Renal pelvis (tissue), 12 donors: ENCODE data around the gene MEIS3. TPM values are rescaled to one million over a fixed set of nuclear protein-coding genes. Genes with fewer than 3 reads are reported as not detected.

Experiments used
- DNase-seq: peaks from one replicate; pipeline ENCODE4 v3.0.0-alpha.2; 2013
- long read RNA-seq, 16 experiments: transcript quantifications; one replicate each; lab custom pipeline, GENCODE V29; 2026
- polyA plus RNA-seq, 3 donors: library from polyadenylated mRNA; unstranded; fragments of 120-200 nt; gene quantifications; one replicate each; pipeline ENCODE4 v1.2.1, GENCODE V29; 2013; ENCODE audit not compliant: insufficient read length in 3 of 3

Gene MEIS3
- 10 to 100 TPM; 16.6 to 24.1 (median 17.7) TPM for polyA plus RNA-seq
- long read RNA-seq, donor 1, partial matches to known transcripts, result 0 of 3 reads
- long read RNA-seq, donor 1, other reads (novel, unspliced or antisense), result 0 of 3 reads
- long read RNA-seq, donor 2, partial matches to known transcripts, result 0 of 4 reads
- long read RNA-seq, donor 2, other reads (novel, unspliced or antisense), result 0 of 4 reads
- long read RNA-seq, donor 3, partial matches to known transcripts, result 0 of 5 reads
- long read RNA-seq, donor 3, other reads (novel, unspliced or antisense), result 0 of 5 reads
- long read RNA-seq, donor 4, partial matches to known transcripts, result 0 of 1 reads
- long read RNA-seq, donor 4, other reads (novel, unspliced or antisense), result 0 of 1 reads
- long read RNA-seq, donor 5, result 0 reads
- long read RNA-seq, donor 6, partial matches to known transcripts, result 0 of 2 reads
- long read RNA-seq, donor 6, other reads (novel, unspliced or antisense), result 0 of 2 reads
- long read RNA-seq, donor 7, partial matches to known transcripts, result 0 of 8 reads
- long read RNA-seq, donor 7, other reads (novel, unspliced or antisense), result 0 of 8 reads
- long read RNA-seq, donor 8, partial matches to known transcripts, result 0 of 4 reads
- long read RNA-seq, donor 8, other reads (novel, unspliced or antisense), result 0 of 4 reads
- long read RNA-seq, donor 9, partial matches to known transcripts, result 0 of 4 reads
- long read RNA-seq, donor 9, other reads (novel, unspliced or antisense), result 0 of 4 reads
- long read RNA-seq, donor 10, partial matches to known transcripts, result 0 of 2 reads
- long read RNA-seq, donor 10, other reads (novel, unspliced or antisense), result 0 of 2 reads
- long read RNA-seq, donor 11, partial matches to known transcripts, result 0 of 3 reads
- long read RNA-seq, donor 11, other reads (novel, unspliced or antisense), result 0 of 3 reads
- long read RNA-seq, donor 12, partial matches to known transcripts, result 0 of 3 reads
- long read RNA-seq, donor 12, other reads (novel, unspliced or antisense), result 0 of 3 reads
- long read RNA-seq, donor 13, partial matches to known transcripts, result 9 of 11 reads
- long read RNA-seq, donor 13, other reads (novel, unspliced or antisense), result 0 of 11 reads
- long read RNA-seq, donor 14, result 0 reads
- long read RNA-seq, donor 15, partial matches to known transcripts, result 0 of 2 reads
- long read RNA-seq, donor 15, other reads (novel, unspliced or antisense), result 0 of 2 reads
- long read RNA-seq, donor 16, partial matches to known transcripts, result 0 of 4 reads
- long read RNA-seq, donor 16, other reads (novel, unspliced or antisense), result 0 of 4 reads

DNA sequence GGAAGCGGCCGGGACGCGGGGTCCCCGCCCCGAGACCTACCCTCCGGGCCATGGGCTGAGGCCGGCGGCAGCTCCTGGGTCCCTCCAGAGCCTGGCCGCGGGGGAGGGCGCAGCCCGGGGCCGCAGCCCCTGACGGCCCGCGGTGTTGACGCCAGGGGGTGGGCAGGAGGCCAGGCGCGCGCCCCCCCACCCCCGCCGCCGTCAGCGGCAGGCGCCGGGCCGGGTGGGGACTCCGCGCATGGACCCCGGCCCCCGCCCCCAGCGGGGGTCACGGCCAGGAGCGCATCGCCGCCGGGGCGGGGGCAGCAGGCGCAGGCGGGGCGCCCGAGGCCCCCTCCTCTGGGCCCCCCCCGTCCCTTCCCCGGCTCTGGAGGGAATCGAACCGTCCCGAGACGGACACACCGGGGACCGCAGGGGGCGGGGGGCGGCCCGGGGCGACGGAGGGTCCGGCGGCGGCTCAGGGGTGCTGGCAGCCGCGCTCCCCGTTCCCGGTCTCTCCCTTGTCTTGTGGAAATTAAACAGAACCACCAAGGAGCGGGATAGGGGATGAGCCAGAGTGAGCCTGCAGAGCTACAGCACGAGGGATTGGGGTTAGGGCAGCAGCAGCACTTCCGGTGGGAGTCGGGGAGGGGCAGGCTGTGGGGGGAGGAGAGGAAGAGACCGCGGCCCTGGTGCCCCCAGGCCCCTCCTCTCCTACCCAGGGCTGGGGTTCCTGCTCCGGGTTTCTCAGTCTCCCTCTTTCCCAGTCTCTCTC is at the start of gene MEIS3:
TSS of gene MEIS3 (minus strand) at position 498 of the 754 bp plus-strand sequence. CDS start at position 52, 446 bp downstream.
- DNase-seq, result no peak

DNA sequence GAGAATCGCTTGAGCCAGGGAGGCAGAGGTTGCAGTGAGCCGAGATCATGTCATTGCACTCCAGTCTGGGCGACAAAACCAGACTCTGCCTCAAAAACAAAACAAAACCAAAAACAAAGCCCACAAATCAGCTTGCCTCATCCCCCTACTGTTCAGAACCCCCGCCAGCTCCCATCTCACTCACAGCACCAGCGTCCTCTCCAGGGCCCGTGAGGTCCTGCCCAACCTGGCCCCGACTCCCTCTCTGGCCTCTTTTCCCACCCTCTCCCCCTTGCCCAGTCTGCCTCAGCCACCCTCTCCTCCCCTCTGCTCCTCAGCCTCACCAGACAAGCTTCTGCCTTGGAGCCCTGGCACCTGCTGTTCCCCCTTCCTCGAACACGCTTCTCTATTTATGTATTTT is 48.6 kb upstream of the MEIS3 start:
- DNase-seq, result no peak

DNA sequence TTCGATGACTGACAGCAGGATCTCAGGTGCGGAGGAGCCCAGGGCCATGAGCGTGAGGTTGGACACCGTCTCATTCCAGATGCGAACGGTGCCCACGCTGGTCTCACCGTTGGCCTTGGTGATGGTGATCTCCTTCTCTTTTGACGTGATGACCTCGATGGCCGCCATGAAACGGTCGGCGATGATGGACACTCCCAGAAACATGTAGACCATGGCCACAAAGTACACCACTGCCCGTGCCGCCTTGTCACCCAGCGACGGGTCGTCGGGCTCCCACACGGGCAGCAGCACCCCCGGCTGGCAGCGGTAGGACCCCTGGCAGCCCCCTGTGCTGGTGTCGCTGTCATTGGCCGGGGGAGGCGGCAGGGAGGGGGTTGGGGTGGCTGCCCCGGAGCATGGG is 46.6 kb upstream of the MEIS3 start:
- no peak for DNase-seq

DNA sequence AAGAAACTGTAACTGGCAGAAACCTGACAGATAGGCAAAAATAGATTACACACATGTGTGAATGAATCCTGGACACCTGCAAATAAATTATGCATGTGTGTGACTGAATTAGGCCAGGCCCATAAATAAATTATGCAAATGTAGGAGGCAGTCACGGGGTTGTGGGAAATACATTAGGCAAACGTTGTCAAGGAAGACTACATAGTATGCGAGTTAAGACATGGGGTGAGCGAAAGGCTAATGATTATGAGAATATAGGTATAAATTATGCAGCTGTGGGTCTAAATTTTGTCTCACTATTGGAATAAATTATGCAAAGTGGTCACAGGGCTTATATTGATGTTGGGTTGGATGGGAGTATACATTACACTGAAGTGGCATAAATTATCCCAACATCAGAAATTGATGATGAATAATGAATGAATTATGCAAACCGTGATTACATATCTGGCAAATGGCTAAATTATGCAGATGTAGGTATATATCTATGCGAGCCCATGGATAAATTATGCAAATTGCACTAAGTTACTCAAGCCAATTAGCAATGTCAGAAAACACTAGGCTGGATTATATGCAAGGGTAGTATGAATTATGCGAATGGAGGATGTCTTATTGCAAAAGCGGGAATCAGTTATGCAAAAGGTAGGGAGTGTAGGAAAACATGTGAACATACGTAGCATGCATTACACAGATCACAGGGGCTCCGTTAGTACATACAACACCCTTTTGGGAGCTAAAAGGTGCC is 45.5 kb upstream of the MEIS3 start:
- no peak for DNase-seq

DNA sequence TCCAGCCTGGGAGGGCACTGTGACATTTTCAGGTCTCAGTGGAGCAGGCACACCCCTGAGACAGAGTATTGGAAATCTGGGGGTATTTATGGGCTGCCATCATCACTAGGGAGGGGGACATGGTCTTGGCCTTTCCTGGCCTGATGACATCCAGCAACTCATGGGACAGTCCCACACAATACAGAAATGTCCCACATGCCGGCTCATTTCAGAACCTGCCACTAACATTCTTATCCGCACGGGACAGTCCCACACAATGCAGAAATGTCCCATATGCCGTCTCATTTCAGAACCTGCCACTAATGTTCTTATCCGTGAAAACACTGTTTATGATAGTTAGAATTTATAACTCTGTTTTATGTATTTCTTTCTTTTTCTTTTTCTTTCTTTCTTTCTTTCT is 42.5 kb upstream of the MEIS3 start:
- DNase-seq, result no peak

DNA sequence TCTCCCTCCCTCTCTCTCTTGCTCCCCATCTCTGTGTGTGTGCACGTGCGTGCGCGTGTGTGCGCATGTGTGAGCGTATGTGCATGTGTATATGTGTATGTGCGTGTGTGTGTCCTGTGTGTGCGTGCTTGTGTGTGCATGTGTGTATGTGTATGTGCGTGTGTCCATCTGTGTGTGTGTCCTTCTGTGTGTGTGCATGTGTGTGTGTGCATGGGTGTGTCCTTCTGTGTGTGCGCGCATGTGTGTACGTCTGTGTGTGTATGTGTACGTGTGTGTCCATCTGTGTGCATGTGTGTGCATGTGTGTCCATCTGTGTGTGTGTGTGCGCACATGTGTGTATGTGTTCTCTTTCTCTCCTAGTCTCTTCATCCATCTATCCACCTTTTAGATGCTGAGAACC is 40.1 kb upstream of the MEIS3 start:
- DNase-seq, result no peak

DNA sequence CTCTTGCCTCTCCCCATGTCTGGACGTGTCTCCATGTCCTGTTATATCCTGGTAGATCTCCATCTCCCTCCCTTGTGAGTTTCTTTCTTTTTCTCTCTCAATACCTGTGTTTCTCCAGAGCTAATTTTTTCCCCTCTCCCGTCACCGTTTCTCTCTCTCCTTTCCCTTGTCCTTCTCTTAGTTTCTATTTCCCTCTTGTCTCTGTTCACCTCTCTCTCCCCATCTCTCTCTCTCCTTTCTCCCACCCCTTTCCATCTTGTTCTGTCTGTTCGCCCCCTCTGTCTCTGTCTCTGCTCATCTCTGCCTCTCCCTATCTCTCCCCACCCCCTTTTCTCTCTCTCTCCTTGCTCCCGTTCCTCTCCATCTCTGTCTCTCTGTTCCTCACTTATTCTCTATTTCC is 39.3 kb upstream of the MEIS3 start:
- no peak for DNase-seq

DNA sequence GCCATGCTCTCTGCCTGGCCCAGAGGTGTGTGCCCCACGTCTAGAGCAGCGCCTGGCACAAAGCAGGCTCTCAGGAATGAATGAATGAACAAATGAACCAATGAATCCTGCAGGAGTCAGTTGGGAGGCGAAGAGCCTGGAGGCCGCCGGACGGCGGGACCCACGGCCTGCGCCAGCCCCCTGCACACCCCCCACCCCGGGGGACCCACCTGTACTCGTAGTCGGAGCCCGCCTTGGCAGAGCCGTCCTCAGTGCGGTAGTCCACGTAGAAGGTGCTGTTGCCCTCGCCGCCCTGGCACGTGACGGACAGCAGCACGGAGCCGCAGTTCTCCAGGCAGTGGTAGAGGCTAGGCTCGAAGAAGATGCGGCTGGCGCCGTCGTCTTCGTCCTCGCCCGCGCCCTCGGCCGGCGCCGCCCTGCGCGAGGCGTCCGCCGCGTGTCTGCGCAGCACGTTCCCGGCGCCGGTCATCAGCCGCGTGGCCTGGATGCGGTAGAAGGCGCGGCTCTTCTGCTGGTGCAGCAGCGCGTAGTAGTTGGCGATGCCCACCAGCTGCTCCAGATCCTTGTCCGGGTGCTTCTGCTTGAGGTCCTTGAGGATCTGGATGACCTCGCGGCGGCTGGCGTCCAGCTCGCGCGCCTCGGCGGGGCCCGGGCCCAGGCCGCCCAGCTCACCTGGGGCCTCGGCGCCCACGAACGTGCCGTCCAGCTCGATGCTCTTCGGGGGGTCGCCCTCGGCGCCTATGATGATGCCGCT is 37.6 kb upstream of the MEIS3 start:
- no peak for DNase-seq

DNA sequence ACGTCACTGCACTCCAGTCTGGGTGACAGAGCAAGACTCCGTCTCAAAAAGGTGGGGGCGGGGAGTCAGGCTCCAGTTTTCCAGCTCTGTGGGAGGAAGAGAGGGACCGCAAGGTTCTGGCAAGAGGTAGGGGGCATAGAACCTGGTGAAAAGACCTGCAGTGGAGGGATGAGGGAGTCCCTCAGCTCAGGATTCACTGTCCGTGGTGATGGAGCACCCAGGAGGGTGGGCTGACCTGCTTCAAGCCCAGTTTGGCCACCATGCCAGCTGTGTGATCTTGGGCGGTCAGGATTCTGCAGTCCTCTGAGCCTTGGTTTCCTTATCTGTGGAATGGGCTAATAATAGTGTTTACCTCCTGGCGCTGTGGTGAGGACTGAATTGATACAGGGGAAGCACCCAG is 31.2 kb upstream of the MEIS3 start:
- no peak for DNase-seq

DNA sequence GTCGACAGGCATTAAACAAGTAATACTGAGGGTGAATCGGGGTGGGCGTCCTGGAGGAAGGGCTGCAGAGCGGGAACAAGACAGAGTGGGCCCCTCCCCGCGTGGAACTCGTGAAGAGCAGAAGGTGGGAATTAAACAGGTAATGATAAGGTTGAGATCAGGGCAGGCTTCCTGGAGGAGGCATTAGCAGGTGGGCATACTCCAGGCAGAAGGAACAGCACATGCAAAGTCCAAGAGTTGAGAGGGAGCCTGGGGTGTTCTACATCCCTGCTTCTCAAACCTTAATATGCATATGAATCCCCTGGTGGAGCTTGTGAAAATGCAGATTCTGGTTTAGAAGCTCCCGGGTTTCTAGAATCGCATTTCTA is 29.0 kb upstream of the MEIS3 start:
- DNase-seq, result no peak

DNA sequence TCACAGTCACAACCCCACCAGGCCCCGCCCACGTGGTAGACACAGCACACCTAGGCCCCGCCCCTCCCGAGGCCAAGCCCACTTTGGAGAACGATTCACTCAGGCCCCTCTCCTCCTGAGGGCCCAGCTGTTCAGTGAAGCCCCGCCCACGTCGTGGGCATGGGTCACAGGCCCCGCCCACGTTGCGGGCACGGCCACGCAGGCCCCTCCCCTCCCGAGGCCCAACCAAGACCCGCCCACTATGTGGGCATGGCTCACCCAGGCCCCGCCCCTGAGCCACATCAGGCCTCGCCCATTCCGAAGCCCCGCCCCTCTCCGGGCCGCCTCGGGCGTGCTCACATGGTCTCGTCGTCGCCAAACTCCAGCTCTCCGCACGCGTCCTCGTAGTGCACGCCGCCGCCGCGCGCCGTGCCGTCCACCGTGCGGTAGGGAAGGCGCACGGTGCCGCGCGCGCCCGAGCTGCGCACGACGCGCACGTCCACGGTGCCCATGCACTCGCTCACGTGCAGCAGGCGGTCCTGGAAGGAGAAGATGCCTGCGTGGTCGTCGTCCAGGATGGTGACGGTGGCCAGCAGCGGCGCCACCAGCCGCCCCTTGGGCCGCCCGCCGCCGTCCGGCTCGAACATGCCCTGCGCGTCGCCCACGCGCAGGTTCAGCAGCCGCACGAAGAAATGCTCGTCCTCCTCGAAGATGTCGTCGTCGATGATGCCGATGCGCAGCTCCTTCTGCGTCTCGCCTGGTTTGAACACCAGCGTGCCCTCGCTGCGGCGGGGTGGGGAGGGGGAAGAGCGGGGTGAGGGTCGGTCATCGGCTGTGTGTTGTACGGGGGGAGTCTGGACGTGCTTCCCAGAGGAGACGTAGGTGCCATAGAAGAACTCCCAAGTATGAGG is 28.4 kb upstream of the MEIS3 start:
- DNase-seq, result no peak

DNA sequence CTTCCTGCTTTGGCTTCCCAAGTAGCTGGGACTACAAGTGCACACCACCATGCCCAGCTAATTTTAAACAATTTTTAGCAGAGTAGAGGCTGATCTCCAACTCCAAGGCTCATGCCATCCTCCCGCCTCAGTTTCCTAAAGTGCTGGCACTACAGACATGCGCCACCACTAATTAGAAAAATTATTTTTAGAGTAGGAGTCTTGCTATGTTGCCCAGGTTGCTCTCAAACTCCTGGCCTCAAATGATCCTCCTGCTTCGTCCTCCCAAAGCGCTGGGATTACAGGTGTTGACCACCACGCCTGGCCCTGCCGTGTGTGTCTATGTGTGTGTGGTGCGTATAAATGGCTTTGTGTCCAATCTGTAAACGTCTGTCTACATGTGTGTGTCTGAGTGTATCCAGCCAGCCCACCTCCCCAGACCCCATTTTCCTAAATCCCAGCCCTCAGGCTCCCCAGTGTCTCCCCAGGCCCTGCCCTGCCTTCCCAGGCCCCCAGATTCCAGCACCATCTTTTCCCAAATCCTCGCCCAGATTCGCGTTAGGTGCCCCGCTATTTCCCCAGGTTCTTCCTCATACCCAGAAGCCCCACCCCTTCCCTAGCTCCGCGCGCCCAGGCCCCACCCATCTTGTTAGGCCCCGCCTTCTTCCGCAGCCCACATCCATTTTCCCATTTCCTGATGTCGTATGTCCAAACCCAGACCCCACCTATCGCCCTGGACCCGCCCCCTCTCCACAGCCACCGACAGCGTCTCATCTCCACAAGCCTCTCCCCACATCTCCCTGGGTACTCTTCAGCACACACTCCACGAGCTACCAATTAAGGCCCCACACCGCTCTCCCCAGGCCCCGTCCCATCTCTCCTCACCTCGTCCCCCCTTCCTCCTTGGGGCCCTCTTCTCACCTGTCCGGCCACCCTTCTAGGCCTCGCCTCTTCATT is 27.5 kb upstream of the MEIS3 start:
- no peak for DNase-seq

DNA sequence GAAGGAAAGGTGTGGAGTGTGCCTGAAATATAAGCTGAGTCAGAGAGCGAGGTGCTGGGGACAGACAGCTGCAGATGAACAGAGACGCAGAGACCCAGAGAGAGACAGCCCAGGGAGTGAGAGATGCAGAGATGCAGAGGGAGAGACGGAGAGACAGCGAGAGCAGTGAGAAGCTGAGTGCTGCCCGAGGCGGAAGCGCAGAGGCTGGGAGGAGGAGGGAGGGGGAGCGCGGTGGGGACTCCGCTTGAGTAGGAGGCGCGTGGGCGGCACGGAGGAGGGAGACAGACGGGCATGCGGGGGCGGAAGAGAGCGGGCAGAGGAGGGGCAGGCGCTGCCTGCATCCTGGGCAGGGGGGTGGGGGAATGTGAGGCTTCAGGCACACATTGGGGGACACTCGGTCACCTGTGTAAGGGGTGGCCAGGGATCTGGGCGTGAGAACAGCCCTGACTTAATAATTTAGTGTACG is 26.6 kb upstream of the MEIS3 start:
- DNase-seq, result peak; percentile 71

DNA sequence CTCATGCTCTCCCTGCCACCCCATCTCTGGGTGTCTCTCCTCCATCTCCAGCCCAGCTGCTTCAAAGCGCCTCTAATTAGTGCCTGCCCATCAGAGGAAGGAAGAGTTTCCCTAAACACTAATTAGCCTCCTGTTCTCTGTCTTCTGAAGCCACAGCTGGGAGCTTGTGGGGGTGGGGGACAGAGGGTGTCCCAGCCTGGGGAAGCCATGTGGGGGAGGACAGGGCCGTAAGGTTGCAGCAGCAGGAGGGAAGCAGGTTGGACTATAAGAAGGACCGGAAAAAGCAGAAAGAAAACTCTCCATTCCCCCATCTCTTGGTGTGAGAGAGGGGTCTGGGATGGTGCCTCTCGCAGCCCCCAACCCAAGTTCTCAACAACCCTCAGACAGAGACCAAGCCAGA is 26.2 kb upstream of the MEIS3 start:
- DNase-seq, result no peak

DNA sequence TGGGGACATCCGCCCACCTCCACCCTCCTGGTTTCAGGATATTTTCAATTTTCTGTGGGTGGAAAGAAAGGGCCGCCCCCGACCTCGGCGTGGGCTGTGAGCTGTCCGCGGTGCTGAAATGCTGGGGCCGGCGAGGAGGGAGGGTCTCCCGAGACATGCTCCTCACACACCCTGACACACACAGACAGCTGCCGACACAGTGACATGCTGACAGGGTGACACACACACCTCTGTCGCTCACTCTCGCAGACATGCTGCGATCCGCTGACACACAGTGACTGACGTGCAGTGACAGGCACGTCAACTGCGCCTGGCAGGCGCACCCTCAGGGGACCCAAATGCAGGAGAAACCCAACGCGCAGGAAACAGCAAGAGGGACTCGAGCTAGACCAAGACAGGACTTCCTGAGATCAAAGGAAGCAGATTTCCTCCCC is 25.1 kb upstream of the MEIS3 start:
- DNase-seq, result no peak

DNA sequence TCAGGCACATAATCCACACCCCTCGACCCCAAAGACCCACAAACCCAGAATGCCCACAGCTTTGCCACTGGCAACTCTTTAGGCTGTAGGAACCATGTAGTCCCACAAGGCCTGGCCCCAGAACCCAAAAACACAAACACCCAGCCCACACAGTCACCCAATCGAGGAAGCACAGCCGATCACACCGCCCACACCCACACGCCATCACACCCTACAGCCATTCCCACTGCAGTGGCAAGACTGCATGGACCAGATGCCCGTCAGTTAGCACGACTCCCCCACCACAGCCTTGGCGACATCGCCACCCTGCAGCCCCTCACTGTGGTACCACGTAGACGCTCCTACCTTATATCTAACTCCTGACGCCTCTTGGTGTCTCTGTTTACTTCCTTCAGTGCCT is 24.0 kb upstream of the MEIS3 start:
- no peak for DNase-seq

DNA sequence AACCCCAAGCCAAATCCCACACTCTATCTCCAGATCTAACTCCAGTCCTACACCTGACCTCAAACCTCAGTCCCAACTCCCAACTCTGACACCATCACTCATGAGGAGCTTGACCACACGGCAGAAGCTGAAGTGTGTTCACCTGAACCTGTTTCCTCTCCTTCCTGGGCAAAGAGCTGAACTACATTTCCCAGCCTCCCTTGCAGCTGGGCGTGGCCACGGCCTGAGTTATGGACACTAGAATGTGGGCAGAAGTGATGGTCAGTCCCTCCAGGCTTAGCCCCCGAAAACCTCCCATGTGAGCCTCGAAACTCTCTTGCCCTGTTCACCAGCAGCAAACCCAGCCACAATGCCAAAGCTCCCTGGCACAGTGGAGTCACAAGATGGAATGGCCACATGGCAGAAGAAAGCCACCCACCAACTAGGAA is 19.5 kb upstream of the MEIS3 start:
- no peak for DNase-seq

DNA sequence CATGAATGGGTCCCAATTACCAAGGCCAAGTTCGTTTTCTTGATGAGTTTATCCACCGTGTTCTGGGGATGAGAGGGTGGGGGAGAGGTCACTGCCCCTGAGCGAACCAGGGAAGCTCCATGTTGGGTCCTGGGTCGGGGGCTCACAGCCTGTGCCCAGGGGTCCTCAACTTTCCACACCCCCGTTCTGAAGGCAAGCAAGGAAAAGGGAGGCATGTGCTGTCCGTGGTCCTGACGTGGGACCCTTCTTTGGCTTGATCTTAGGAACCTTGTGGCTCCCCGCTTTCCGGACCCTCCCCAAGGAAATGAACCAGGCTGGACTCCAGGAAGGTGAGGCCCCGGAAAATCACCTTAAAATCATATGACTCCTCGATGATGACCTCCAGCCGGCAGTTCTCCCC is 18.2 kb upstream of the MEIS3 start:
- no peak for DNase-seq
